ENCODE results near the gene SNAPC5.

GRCh38 chr15:66477011-66477410 lies 20.6 kb downstream of the SNAPC5 start:
- TF ChIP-seq EZH2phosphoT487 (IDR thresholded peaks at IDR 0.05; ENCODE audit: low read length) (no peak), CTCF (IDR thresholded peaks at IDR 0.05; ENCODE audit: low read length) (no peak), EZH2 (optimal IDR thresholded peaks at IDR 0.05; ENCODE audit: low read depth, low read length) (no peak)

Measured in MM.1S (cell line).